Epithelial cell of esophagus (primary cell): ENCODE measurements around the gene COL1A1.
A peak's percentile ranks its signal among the peaks of the same experiment; 100 is the strongest.

Experiments
- DNase-seq: peaks from one replicate; pipeline ENCODE4 v3.0.0; 2010; ENCODE audit warnings: low read depth
- H3K4me3 ChIP-seq: 2 replicates; pipeline ENCODE4 v1.5.1; 2011; ENCODE audit warnings: mild to moderate bottlenecking, low read length, control low read depth
- TF ChIP-seq, protein P1 (sequence below): IDR thresholded peaks from 2 replicates; pipeline ENCODE4 v1.5.1; 2011; ENCODE audit warnings: low read depth, mild to moderate bottlenecking, low read length, control low read depth, inconsistent platforms; ENCODE audit not compliant: insufficient read depth; ENCODE audit errors: missing control alignments

The COL1A1 gene

DNA sequence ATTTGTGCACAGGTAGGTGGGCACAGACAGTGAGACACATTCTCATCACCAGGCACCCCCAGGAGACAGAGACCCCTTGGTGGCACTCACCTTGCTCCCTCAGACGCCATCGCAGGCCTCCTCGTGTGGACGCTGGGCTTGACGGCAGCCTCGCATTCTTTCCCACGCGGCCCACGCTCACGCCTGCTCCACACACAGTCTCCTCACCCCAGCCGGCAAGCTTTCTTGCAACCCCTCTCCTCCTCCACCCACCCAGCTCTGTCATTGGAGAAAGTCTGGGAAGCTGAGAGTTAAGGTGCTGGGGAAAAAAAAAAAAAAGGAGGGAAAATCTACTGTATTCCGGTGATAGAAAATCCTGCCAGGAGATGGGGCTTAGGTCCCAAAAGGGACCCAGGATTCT is 20.8 kb downstream of the COL1A1 start:
- no peak overlapping the region for H3K4me3 ChIP-seq
- DNase-seq, result no peak
- TF ChIP-seq, protein P1, sequence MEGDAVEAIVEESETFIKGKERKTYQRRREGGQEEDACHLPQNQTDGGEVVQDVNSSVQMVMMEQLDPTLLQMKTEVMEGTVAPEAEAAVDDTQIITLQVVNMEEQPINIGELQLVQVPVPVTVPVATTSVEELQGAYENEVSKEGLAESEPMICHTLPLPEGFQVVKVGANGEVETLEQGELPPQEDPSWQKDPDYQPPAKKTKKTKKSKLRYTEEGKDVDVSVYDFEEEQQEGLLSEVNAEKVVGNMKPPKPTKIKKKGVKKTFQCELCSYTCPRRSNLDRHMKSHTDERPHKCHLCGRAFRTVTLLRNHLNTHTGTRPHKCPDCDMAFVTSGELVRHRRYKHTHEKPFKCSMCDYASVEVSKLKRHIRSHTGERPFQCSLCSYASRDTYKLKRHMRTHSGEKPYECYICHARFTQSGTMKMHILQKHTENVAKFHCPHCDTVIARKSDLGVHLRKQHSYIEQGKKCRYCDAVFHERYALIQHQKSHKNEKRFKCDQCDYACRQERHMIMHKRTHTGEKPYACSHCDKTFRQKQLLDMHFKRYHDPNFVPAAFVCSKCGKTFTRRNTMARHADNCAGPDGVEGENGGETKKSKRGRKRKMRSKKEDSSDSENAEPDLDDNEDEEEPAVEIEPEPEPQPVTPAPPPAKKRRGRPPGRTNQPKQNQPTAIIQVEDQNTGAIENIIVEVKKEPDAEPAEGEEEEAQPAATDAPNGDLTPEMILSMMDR, result no peak

DNA sequence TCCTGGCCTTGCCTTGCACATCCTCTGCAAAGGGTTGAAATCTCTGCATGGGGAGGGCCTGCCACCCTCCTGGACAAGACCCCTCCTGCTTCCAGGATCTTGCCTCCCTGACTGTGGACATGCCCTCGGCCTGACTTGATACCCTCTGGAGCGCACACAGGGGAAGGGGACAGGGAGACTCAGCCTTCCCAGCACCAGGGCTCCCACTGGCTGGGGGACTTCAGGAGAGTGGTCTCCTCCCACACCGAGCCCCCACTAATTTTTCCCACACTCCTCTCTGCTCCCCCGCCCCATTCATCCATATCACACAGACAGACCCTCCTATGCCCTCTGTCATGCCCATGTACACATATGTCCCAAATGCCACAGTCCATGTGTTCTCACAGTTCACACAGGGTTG is 21.3 kb downstream of the COL1A1 start:
- TF ChIP-seq, protein P1, result no peak
- no peak for DNase-seq
- H3K4me3 ChIP-seq, result no peak overlapping the region

DNA sequence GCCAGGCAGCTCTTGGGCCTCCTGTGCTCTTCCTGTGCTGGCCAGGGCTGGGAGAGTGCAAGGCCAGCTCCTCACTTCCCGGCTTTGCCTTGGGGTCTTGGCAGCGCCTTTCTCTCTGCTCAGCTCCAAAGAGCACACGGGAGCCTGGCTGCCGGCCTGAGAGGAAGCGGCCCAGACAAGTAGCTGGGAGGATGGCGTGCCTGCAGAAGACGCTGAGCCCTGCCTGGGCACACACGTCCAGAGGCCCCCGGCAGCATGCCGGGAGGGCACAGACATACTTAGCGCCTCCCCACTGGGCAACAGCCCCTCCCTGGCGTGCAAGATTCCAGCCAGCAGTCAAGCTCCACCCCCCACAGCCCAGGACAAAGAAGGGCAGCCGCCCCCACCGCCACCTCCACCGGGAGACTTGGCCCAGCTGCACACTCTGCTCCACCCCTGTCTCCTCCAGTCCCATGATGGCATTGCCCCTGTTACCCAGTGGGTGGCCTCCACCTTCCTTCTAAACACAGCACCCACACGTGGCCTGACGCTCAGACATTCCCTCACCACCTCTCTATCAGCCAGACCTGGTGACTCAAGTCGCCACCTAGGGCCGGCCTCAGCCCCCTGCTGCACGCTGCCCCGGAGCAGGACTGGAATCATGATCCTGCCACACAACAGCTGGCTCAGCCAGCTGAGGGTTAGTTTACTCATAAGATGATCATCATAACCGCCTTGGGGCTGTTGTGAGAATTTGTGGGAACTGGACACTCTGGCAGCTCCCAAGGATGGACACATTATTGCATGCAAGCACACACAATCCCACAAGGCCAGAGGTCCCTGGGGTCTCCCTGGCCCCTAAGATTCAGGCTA is 23.2 kb downstream of the COL1A1 start:
- TF ChIP-seq, protein P1, result peak; percentile 52
- peak; percentile 100 for DNase-seq
- H3K4me3 ChIP-seq, result no peak overlapping the region

DNA sequence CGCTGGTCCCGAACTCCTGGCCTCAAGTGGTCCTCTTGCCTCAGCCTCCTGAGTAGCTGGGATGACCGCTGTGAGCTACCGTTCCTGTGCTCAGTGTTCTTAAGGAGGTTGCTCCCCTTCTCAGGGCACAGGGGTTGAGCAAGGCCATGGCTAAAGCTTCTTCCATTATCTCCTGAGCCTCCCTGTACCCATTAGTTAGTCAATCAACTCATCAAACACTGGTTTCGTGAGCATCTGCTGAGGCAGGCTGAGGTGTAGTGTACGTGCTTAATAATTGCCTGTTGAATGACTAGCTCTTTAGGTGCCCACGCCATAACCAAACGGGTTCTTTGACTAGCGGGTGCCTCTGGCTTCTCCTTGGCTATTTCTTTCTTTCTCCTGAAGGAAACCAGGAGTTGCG is 24.0 kb downstream of the COL1A1 start:
- peak; percentile 80 for DNase-seq
- TF ChIP-seq, protein P1, result no peak
- H3K4me3 ChIP-seq, result no peak overlapping the region

DNA sequence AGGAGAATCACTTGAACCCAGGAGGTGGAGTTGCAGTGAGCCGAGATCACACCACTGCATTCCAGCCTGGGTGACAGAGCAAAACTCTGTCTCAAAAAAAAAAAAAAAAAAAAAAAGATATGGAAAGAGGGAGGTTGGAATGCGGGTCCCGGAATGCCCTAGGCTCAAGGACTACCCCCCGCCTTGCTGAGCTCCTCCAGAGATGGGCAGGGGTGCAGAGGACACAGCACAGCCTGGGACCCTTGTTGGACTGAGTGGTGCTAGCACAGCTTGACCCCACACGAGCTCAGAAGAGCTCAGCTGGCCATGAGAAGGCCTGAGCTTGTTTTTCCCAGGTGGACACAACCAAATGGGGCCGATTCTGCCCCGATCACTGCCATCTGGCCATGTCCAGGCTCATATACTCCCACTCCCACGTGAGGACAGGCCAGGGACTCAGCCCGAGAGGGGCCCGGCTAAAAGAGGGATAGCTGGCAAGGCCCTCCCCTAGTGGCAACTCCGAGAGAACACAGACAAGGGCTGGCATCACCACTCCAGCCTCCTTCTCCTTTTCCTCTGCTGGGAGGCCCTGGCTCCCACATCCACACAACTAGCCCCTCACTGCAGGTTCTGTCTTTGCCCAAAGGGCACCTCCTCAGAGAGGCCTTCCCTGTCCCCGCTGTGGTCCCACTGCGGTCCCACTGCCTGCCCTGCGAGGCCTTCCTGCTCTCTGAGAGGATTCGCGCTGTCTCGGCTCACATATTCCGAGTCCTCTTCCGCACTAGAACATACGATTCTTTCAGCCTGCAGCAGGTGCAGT is 24.7 kb downstream of the COL1A1 start:
- TF ChIP-seq, protein P1, result no peak
- no peak overlapping the region for H3K4me3 ChIP-seq
- no peak for DNase-seq

DNA sequence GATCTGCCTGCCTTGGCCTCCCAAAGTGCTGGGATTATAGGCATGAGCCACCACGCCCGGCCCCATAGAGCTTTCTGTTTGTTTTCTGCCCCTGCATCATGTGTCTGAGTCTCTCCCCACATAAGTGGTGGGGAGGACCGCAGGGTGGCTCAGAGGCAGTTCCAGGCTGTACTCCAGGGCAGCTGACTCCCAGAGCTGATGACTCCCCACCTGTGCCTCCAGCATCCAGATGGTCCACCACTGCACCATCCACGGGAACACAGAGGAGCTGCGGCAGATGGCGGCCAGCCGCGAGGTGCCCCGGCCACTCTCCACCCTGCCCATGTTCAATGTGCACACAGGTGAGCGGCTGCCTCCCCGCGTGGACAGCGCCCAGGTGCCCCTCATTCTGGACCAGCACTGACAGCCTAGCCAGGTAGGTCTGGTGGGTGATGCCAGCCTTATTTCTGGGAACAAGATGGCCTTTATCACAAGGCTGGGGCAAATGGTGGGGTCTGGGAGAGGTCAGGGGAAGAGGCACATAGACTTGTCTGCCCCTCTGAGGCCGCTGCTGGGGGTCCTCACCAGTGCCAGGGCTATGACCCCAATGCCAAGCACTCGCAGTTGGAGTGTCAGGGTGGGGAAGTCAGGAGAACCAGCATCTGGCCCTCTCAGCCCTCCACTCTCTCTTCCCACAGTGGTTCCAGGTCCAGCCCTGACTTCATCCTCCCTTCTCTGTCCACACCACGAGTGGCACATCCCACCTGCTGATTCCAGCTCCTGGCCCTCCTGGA is 26.2 kb downstream of the COL1A1 start:
- TF ChIP-seq, protein P1, result no peak
- no peak for DNase-seq
- H3K4me3 ChIP-seq, result no peak overlapping the region
